Pulmonary artery endothelial cell (primary cell): ENCODE data around the gene ABCA3. TPM values are rescaled to one million over a fixed set of nuclear protein-coding genes. Genes with fewer than 3 reads are reported as not detected.
A peak's percentile ranks its signal among the peaks of the same experiment; 100 is the strongest.
"Not testable (repeated sequence)": the region's sequence is repeated elsewhere in the genome, so short reads cannot be mapped to it uniquely, and the experiment has no call there.

Experiments used
- DNase-seq: peaks from one replicate; pipeline ENCODE4 v3.0.0-alpha.2; 2011; ENCODE audit warnings: low read depth, low spot score
- total RNA-seq: library from RNA; depleted of rRNA; stranded (reverse); fragments of >200 nt; gene quantifications from 2 replicates; pipeline ENCODE4 v1.2.3, GENCODE V29; 2014

ABCA3 gene
- total RNA-seq, 1 donor from 2014 or later, result 31.5 TPM

DNA sequence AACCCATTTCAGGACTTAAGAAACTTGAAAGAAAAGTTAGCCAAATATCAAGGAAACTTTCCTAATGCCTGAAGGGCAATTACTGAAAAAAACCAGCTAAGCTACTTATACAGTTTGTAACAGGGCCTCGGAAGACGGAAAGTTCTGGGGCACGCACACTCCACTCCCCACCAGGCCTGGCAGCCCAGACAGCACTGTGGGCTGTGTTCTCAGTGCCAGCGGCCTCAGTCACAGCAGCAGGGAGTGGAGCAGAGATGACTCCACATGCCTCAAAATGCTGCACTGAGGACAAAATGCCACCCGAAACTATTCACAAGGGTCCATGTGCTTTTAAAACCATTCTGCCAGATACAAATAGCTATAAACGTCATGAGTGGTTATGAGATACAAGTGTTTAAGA is 82.8 kb downstream of the ABCA3 start:
- no peak for DNase-seq

DNA sequence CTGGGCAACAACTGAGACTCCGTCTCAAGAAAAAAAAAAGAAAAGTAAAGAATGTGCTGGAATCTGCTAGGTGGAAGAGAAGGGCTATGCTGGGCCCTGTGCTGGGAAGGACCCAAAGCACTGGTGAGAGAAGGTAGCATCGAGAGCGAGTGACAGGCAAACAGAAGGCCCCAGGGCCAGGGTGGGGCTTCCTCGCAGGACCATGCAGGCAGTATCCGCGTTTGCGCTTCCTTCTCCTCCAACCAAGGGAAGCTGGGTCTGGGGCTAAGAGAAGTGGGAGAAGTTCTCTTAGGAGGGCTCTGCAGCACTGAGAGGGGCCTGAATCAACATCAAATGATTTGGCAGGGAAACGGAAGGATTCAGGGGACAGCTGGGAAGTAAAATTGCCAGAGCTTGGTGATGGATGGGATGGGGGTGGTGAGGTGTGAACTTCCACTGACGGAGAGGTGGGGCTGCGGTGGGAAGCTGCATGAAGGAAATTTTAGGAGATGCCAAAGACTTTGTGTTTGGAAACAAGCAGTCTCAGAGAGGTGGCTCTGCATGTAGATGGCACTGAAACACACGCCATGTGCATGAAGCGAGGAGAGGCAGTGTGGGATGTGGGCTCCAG is 83.9 kb downstream of the ABCA3 start:
- no peak for DNase-seq

DNA sequence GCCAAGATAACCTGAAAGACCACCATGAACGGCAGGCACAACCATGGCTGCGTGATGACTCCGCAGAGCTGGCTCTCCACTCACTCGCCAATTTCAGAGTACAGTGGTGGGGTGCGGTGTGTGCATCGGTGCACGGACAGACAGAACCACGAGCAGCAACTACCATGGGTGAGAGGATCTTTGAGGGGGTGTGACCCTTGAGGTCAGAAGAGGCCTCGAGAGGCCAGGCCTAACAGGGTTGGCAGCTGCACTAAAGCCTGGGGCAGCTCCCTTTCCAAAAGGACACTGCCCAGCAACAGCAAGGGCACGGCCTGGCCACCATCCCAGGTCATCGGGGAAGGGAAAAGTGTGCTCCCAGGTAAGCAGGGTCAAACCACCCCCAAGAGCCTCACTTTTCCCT is 87.2 kb downstream of the ABCA3 start:
- no peak for DNase-seq

DNA sequence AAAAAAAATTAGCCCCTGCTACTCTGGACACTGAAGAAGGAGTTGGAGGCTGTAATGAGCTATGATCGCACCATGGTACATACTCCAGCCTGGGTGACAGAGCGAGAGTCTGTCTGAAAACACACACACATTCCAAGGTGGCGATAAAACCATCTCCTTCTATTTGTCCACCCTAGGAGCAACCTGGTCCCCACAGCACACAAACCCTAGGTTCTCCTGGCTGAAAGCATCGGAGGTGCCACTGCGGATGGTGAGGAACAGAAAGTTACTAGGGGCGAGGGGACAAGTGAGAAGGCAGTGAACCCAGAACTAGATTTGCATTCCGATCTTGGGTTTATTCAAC is 87.8 kb downstream of the ABCA3 start:
- DNase-seq, result no peak

DNA sequence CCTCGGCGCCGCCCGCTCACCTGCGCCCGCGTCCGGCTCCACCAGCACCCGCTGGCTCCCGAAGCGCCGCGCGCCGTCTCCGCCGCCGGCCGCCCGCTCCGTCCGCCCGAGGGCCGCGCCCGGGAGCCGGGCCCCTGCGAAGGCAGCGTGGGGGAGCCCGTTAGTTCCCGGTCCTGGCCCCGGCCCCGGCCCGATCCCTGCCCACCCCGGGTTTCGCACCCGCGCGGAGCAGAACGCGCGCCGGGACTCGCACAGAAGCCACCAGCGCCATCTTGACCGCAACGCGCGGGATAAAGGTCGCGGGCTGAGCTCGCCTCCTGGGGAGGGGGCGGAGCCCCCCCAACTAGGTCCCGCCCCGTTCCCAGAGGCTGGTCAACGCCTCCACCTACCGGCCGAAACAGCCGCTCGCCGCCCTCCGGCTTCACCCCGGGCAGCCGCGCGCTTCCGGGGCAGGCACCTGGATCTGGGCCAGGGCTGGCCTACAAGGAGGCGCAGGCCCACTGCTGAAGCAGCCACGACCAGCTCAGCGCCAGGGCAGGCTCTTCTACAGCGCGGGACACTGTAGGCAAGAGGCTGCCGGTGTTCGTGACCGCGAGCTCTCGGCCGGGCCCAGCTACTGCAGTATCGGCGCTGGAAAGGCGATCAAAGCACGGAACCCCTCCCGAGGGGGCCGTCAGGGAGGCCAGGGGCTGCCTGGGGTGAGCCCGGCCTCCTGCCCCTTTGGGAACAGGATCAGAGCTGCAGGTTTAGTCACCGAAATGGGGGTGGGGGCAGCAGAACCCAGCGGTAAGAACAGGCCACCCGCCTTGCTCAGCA is 89.0 kb downstream of the ABCA3 start, which contains the start of gene ECI1:
Gene ECI1 (minus strand): TSS at position 292 of the 816 bp plus-strand sequence. CDS start 21 bp downstream, at position 271.
- DNase-seq, result peak; percentile 67

DNA sequence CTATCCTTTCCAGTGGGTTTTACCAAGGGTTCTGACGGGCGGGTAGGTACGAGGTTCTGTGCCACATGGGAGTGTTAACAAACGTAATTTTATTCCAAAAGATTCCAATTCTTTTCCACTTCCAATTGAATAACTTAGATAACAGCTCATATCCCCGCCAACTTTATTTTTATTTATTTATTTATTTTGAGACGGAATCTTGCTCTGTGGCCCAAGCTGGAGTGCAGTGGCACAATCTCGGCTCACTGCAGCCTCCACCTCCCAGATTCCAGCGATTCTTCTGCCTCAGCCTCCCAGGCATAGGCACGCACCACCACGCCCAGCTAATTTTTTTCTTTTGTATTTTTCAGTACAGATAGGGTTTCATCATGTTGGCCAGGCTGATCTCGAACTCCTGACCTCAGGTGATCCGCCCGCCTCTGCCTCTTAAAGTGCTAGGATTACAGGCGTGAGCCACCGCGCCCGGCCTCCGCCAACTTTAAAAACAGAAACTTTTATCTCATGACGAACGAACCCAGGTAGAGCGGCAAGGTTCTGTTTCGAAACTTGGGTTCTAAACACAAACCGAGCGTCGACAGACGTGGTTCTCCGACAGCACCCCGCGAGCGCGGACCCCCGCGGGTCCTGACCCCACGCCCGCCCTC is 89.8 kb downstream of the ABCA3 start:
- DNase-seq, result no peak

DNA sequence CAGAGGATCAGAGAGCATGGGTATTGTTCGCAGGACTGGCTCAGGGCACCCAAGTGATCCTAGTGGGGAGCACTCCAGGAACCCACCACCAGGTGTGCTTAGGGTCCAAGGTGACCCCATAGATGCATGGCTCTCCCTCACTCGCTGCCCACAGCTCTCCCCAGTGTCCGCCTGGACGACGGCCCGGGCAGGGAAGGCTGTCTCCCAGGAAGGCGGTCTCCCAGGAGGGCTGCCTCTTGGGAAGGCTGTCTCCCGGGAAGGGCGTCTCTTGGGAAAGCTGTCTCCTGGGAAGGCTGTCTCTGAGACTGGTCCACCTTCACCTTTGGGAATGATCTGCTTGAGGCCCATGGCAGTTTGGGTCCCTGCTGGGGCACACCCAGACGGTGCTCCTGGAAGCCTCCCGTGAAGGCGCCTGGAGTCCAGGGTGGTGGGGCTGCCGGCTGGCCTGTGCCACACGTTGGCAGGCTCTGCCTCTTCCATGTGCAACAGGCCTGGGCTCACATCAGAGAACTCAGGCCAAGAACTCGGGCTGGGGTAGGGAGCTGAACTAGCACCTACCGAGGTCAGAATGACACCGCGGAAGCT is 94.1 kb downstream of the ABCA3 start:
- DNase-seq, result no peak

DNA sequence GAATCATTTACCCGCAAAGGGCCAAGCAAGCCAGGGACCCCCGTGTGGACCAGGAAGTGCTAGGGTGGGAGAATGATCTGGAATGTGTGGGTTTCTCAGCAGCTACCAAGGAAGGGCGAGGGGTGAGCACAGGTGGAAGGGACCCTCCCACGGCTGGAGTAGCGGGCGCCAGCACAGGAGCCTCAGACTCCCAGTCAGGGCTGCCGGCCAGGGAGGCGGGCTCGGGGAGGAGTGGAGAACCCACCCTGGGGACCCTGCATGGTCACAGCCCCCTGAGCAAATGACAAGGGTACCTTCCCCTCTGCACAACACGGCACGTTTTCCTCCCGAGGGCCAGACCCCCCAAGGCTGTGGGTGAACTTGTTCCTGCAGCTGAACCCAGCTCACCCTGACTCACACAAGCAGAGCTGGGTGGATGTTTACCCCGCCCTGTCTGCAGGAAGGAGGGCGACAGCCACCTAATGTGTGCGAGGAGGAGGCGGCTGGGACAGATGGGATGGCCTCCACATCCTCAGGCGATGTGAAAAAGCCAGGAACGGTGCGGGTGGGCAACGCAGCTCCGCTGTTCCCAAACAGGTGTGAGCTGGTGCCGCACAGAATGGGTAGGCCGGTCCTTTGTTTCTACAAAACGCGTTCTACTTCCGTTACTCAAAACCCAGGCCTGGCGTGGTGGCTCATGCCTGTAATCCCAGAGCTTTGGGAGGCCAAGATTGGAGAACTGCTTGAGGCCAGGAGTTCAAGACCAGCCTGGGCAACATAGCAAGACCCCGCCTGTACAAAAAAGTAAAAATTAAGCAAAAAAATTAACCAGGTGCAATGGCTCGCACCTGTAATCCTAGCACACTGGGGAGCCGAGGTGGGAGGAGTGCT is 95.4 kb downstream of the ABCA3 start:
- DNase-seq, result no peak

DNA sequence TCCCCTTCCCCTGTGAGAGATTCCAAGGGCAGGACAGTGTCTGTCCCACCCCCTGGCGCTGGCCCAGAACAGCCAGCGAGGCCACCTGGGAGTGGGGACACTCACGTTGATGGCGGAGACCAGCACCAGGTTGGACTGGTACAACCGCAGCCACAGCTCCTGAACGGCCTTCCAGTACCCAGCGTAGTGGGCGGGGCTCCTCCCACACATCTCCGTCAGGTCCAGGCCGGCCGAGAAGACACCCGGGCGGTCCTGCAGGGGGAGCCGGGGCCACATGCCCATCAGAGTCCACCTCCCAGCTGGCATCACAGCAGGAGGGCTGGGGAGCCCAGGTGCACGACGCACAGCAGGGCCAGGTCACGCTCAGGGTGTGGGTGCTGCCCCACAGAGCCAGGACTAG is 96.2 kb downstream of the ABCA3 start:
- DNase-seq, result no peak

DNA sequence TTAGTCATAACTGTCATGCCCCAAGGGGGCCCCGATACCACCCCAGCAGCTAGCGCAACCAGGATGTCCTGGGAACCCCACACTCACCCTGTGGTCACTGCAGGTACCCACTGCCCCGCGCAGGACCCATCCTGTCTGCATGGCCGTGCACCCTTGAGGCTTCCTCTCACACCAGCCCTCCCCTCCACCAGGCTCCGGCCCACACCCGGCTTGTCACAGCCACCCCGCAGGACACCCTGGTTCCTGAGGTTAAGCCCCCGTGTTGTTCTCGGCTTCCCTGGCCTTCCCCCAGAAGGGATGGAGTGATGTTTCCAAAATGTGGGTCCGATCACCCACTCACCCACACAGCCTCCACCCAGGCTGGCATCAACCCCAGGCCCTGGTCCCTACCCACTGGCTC is 96.7 kb downstream of the ABCA3 start:
- DNase-seq, result no peak

DNA sequence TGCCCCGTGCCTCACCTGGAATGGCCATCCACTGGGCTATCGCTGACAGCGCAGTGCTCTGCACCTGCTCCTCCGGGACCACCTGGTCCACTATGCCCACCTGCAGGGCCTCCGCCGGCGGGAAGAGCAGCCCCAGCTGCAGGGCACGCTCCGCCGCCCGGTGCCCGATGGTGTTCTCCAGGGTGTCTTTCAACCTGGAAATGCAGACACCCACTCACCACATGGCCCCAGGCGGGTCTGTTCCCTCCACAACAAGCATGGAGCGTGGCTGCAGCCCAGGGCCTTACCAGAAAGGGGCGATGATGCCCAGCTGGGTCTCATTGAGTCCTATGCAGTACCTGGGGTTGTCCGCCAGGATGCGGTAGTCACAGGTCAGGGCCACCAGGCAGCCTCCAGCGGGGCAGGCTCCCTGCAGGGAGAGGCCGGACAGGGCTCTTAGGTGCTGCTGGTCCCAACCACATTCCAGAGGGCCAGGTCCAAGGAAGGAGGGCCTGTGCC is 97.4 kb downstream of the ABCA3 start:
- DNase-seq, result no peak

DNA sequence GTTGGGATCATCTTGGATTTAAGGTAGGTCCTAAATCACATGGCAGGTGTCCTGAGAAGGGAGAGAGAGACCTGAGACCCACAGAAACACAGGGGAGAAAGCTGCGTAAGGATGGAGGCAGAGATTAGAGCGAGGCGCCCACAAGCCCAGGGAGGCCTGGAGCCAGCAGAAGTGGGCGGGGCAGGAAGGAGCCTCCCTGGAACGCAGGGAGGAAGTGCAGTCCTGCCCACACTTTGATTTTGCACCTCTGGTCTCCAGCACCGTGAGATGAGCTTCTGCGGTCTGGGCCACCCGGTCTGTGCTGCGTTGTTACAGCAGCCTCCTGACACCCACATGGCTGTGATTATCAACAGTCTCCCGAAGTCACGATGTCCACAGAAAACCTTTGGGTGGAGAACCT is 97.9 kb downstream of the ABCA3 start:
- DNase-seq, result no peak

DNA sequence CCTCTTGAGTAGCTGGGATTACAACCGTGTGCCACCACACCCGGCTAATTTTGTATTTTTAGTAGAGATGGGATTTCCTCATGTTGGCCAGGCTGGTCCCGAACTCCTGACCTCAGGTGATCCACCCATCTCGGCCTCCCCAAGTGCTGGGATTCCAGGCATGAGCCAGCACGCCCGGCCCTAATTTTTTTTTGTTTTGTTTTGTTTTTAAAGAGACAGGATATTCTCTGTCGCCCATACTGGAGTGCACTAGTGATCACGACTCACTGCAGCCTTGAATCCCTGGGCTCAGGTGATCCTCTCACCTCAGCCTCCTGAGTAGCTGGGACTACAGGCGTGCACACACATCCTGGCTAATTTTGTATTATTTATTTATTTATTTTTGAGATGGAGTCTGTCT is 100.2 kb downstream of the ABCA3 start:
- not testable (repeated sequence) for DNase-seq

DNA sequence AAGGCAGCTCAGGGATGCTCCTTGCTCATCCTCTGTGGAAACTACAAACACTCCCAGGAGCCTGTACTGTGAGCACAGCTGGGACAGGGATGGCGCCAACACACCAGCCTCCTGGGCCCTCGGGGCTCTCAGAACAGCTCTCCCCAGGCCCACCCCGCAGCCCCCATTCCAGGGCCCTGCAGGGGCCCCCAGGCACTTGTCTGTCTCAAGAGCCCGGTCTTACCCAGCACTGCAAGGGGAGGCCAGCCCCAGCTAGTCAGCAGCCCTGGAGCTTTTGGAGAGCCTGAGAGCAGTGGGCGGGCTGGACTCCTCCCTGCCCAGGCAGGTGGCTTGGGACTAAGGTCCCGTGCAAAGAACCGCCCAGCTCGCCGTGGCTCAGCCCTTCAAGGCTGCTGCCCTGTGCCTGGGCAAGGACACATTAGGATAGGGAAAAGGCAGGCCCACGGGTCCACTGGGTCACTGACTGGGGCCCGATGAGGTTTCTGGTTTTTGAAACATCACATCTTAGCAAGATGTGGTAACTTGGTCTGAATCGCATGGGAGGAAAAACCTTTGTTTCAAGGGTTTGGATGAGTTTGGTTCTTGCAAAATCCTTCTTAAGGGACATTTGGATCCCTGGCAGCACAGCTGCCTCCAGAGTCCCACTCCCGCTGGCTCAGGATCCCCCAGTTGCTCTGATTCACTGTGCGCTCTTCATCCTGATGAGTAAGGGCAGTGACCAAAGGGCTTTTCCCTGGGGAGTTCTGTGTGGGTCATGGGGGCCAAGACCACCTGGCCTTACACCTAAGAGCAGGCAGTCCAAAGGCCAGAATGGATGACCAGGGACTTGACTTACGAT is 101.5 kb downstream of the ABCA3 start:
- DNase-seq, result no peak

DNA sequence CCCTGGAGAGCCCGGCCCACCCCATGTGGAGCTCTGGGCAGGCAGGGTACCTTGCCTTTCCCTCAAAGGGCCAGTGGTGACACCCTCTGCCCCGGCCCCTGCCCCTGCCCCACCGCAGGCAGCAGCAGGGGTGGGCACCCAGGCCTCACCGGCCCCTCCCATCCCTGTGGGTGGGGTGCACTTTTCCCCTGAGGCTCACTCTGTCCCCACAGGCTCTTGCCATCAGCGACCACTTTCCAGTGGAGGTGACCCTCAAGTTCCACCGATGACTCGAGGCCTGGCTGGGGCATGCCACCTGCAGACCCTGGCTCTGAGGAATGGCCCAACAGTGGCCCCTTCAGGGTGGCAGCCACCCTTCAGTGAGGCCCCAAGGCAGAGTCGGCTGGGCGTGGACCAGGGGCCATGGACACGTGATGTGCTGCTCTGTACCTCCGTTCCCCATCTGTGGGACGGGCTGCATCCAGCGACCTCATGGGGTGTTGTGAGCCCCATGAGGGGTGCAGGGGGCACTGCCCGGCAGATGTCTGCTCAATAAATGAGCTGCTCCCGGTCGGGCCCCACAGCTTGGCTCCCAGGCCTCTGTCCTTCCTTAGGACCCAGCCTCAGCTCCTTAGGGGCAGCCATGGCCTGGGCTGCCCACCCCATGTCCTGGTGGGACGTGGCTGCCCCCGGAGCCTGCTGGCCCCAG is 102.2 kb downstream of the ABCA3 start:
- DNase-seq, result no peak

DNA sequence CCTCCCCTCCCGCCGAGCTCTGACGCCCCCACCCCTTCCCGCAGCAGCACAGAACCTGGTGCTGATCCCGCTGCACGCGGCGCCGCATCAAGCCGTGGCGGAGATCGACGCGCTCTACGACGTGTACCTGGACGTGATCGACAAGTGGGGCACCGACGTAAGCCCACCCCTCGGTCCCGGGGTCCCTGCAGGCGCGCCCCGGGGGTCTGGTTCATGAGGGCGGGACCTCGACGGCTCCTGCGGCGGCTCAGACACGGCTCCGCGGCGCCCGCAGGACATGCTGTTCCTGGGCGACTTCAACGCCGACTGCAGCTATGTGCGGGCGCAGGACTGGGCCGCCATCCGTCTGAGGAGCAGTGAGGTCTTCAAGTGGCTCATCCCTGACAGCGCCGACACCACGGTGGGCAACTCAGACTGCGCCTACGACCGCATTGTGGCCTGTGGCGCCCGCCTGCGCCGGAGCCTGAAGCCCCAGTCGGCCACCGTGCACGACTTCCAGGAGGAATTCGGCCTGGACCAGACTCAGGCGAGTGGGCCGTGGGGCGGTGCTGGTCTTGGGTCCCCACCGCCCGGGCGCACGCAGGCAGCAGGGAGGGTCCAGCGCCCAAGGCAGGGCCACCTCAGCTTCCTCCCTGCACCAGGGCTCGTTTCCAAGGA is 102.9 kb downstream of the ABCA3 start:
- DNase-seq, result no peak

DNA sequence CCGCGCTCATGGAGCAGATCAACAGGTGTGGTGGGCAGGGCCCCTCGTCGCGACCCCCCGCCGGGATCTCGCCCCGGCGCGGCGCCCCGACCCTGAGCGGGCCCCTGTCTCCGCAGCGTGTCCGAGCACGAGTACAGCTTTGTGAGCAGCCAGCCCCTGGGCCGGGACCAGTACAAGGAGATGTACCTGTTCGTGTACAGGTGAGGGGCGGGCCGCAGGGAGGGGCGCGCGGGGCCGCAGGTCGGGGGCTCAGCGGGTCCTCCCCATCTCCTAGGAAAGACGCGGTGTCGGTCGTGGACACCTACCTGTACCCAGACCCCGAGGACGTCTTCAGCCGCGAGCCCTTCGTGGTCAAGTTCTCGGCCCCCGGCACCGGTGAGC is 103.4 kb downstream of the ABCA3 start:
- DNase-seq, result no peak

DNA sequence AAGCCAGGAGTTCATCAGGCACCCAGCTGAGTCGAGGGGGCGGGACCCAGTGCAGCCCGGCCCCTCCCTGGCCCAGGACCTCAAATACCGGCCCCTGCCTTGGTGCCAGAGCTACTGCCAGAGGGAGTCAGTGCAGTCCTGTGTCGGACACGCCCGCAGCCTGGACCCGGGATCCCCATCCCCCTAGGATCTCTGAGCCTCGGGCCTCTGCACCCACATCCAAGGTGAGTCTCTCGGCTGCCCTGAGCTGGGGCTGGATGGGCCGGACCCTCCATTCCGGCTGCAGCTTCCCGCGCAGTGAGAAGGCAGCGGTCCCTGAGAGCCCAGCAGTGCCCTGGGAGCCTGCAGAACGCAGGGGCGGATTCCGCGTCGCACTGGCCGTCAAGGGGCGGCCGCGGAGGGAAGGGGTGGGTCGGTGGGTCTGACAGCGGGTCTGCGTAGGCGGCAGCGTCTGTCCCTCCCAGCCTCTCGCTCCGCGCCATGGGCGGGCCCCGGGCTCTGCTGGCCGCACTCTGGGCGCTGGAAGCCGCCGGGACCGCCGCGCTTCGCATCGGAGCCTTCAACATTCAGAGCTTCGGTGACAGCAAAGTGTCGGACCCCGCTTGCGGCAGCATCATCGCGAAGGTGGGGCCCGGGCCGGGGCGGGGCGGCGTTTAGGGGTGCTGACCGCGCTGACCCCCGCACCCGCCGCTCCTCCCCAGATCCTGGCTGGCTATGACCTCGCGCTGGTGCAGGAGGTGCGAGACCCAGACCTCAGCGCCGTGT is 104.0 kb downstream of the ABCA3 start, which contains the start of gene DNASE1L2:
Gene DNASE1L2 (plus strand): TSS at position 108 of the 765 bp plus-strand sequence. CDS start 373 bp downstream, at position 481.
- DNase-seq, result no peak
